GM12878 (cell line): ENCODE data around the gene CDCA3. TPM values are rescaled to one million over a fixed set of nuclear protein-coding genes. Genes with fewer than 3 reads are reported as not detected.

Source experiments
- ATAC-seq: fragments of 200-7000 bp; cut with Tn5 transposase; 3 replicates; pipeline ENCODE4 v1.9.1; 2020; ENCODE audit warnings: mild to moderate bottlenecking, moderate library complexity
- BruUV-seq: library from RNA; stranded (reverse); fragments of 400-500 nt; replicated peaks from 2 replicates; lab custom pipeline; 2021; lab: Mats Ljungman, UMichigan
- CTCF ChIA-PET: fragments of 300-600 bp; sonication (Branson Sonifier 250); formaldehyde crosslinking; extraction: SDS; loops from one replicate; lab custom pipeline; 2021; ENCODE audit warnings: inconsistent platforms; lab: Yijun Ruan, JAX
- POLR2A ChIA-PET: fragments of 350-600 bp; formaldehyde crosslinking; extraction: SDS; loops from one replicate; lab custom pipeline; 2021; ENCODE audit warnings: inconsistent platforms; lab: Charles Lee
- RAD21 ChIA-PET: fragments of 300-600 bp; sonication (Branson Sonifier 250); formaldehyde crosslinking; loops from one replicate; lab custom pipeline; 2023; ENCODE audit warnings: antibody characterized with exemption; ENCODE audit not compliant: unreplicated experiment; lab: Charles Lee
- SMC1A ChIA-PET: fragments of 300-600 bp; sonication (Branson Sonifier 250); formaldehyde crosslinking; loops from one replicate; lab custom pipeline; 2023; ENCODE audit not compliant: unreplicated experiment, uncharacterized antibody; lab: Charles Lee
- DNase-seq: peaks from one replicate; pipeline ENCODE4 v3.0.0-alpha.2; 2011; ENCODE audit warnings: low read depth, low spot score
- FAIRE-seq: peaks from 3 replicates; lab custom pipeline; 2011; peaks lifted over from hg19 to GRCh38; lab: Jason Lieb, UNC
- H2AFZ ChIP-seq: 2 replicates; pipeline ENCODE4 v1.6.0; 2011; ENCODE audit warnings: low read depth, low read length, control low read depth; ENCODE audit not compliant: control insufficient read depth
- H3K27ac ChIP-seq: 2 replicates; pipeline ENCODE4 v1.5.1; 2011; ENCODE audit warnings: control low read depth; ENCODE audit not compliant: control insufficient read depth, insufficient read depth
- H3K27me3 ChIP-seq, 2 experiments: replicated peaks in 1 of 2; 2 replicates each; pipeline versions ENCODE4 v1.6.0 to v1.6.1; 2011; ENCODE audit warnings: low read length in 1 of 2; ENCODE audit not compliant: control insufficient read depth in 2 of 2, insufficient read depth in 2 of 2
- H3K36me3 ChIP-seq, 2 experiments: 2 replicates each; pipeline ENCODE4 v1.5.1; 2011; ENCODE audit warnings: low read length in 1 of 2; ENCODE audit not compliant: control insufficient read depth in 2 of 2, insufficient read depth in 2 of 2
- H3K4me1 ChIP-seq: 2 replicates; pipeline ENCODE4 v1.6.1; 2011; ENCODE audit warnings: mild to moderate bottlenecking, low read length, moderate library complexity, mixed read lengths; ENCODE audit not compliant: control insufficient read depth, insufficient read depth
- H3K4me2 ChIP-seq: 2 replicates; pipeline ENCODE4 v1.6.0; 2011; ENCODE audit warnings: control low read depth; ENCODE audit not compliant: control insufficient read depth, insufficient read depth
- H3K4me3 ChIP-seq: fragments of 200-600 bp; sonication (generic); 2 replicates; pipeline ENCODE4 v1.5.1; 2016
- H3K79me2 ChIP-seq: 2 replicates; pipeline ENCODE4 v1.6.0; 2011; ENCODE audit warnings: low read length; ENCODE audit not compliant: control insufficient read depth, insufficient read depth
- H3K9ac ChIP-seq: 2 replicates; pipeline ENCODE4 v1.8.0; 2011; ENCODE audit warnings: low read length, control low read depth, mixed read lengths; ENCODE audit not compliant: control insufficient read depth, insufficient read depth
- H3K9me3 ChIP-seq: replicated peaks from 3 replicates; pipeline ENCODE4 v1.5.1; 2011; ENCODE audit warnings: mild to moderate bottlenecking, low read length; ENCODE audit not compliant: control insufficient read depth, insufficient read depth
- H4K20me1 ChIP-seq: 2 replicates; pipeline ENCODE4 v1.6.0; 2011; ENCODE audit not compliant: control insufficient read depth, insufficient read depth
- CHD1 ChIP-seq: IDR thresholded peaks from 2 replicates; pipeline ENCODE4 v1.6.1; 2012; ENCODE audit warnings: low read depth, low read length, improper control_type of control experiment
- CTCF ChIP-seq, 3 experiments: IDR thresholded peaks in 2 of 3; conservative IDR thresholded peaks in 1 of 3; 2 replicates each; pipeline ENCODE4 v1.5.1; 2011; ENCODE audit warnings: low read depth in 3 of 3, low read length in 3 of 3, mild to moderate bottlenecking in 3 of 3, control low read depth in 2 of 3, moderate library complexity in 2 of 3, inconsistent platforms in 1 of 3, mixed read lengths in 1 of 3; ENCODE audit not compliant: control insufficient read depth in 2 of 3, insufficient read depth in 1 of 3; ENCODE audit errors: extremely low read depth in 1 of 3
- DPF2 ChIP-seq: fragments of 450-650 bp; IDR thresholded peaks from 2 replicates; pipeline ENCODE4 v1.6.1; 2017; ENCODE audit warnings: mild to moderate bottlenecking
- FOXK2 ChIP-seq: fragments of 450-650 bp; IDR thresholded peaks from 2 replicates; pipeline ENCODE4 v1.6.1; 2017; ENCODE audit warnings: mild to moderate bottlenecking, moderate library complexity
- HDGF ChIP-seq: fragments of 450-650 bp; IDR thresholded peaks from 2 replicates; pipeline ENCODE4 v1.6.1; 2016; ENCODE audit warnings: antibody characterized with exemption
- IRF4 ChIP-seq: IDR thresholded peaks from 2 replicates; pipeline ENCODE4 v1.6.1; 2011; ENCODE audit warnings: low read depth, low read length
- MAX ChIP-seq: IDR thresholded peaks from 2 replicates; pipeline ENCODE4 v1.6.1; 2012; ENCODE audit warnings: low read depth, low read length, improper control_type of control experiment
- MTA2 ChIP-seq: fragments of 450-650 bp; IDR thresholded peaks from 2 replicates; pipeline ENCODE4 v1.6.1; 2016; ENCODE audit warnings: low read depth, mild to moderate bottlenecking, moderate library complexity
- MYC ChIP-seq: IDR thresholded peaks from 2 replicates; pipeline ENCODE4 v1.6.1; 2011; ENCODE audit warnings: mild to moderate bottlenecking, low read length, moderate library complexity, inconsistent platforms; ENCODE audit not compliant: insufficient read depth, insufficient replicate concordance, insufficient read length, severe bottlenecking
- PAX5 ChIP-seq: IDR thresholded peaks from 2 replicates; pipeline ENCODE4 v1.6.1; 2011; ENCODE audit warnings: low read depth, low read length, borderline replicate concordance
- PAX8 ChIP-seq: fragments of 450-650 bp; IDR thresholded peaks from 2 replicates; pipeline ENCODE4 v1.6.1; 2017; ENCODE audit warnings: mild to moderate bottlenecking, moderate library complexity
- POLR2AphosphoS5 ChIP-seq: IDR thresholded peaks from 2 replicates; pipeline ENCODE4 v1.6.1; 2011; ENCODE audit warnings: mild to moderate bottlenecking, low read length, inconsistent platforms
- SMARCA5 ChIP-seq: fragments of 450-650 bp; IDR thresholded peaks from 2 replicates; pipeline ENCODE4 v1.6.1; 2017; ENCODE audit warnings: mild to moderate bottlenecking
- SRF ChIP-seq, 2 experiments: IDR thresholded peaks; 2 replicates each; pipeline ENCODE4 v1.6.1; 2011; ENCODE audit warnings: low read depth in 2 of 2, low read length in 2 of 2, mild to moderate bottlenecking in 1 of 2, moderate library complexity in 1 of 2
- STAT1 ChIP-seq: fragments of 450-650 bp; conservative IDR thresholded peaks from 2 replicates; pipeline ENCODE4 v1.6.1; 2014; ENCODE audit warnings: antibody characterized with exemption, mild to moderate bottlenecking
- WRNIP1 ChIP-seq: IDR thresholded peaks from 2 replicates; pipeline ENCODE4 v1.6.1; 2011; ENCODE audit warnings: low read depth, low read length, improper control_type of control experiment, borderline replicate concordance
- ZNF207 ChIP-seq: fragments of 450-650 bp; IDR thresholded peaks from 2 replicates; pipeline ENCODE4 v1.6.1; 2014; ENCODE audit warnings: antibody characterized with exemption, mild to moderate bottlenecking, borderline replicate concordance
- ZNF217 ChIP-seq: fragments of 450-650 bp; IDR thresholded peaks from 2 replicates; pipeline ENCODE4 v1.6.1; 2017; ENCODE audit warnings: antibody characterized with exemption, mild to moderate bottlenecking
- WGBS: methylation state at CpG from one replicate; pipeline ENCODE4 v1.1.6; 2016; ENCODE audit warnings: low lambda C conversion rate; ENCODE audit not compliant: insufficient replicate concordance, insufficient coverage; ENCODE audit errors: missing lambda C conversion rate; 5-methylcytosine and 5-hydroxymethylcytosine counted together
- in situ Hi-C: fragments of 300-500 bp; cut with MboI; formaldehyde crosslinking; loops from 9 replicates; pipeline ENCODE4 v1.14.3; 2018; ENCODE audit warnings: mixed read lengths
- intact Hi-C: fragments of 100-400 bp; cut with micrococcal nuclease; formaldehyde crosslinking; loops from one replicate; pipeline ENCODE4 v1.14.2; 2022; ENCODE audit not compliant: unreplicated experiment
- polyA plus RNA-seq, 11 experiments: library from polyadenylated mRNA; depleted of rRNA in 4 of 11; unstranded in 6 of 11; stranded (reverse) in 5 of 11; fragments of >200 nt; fragmentation: Nextera tagmentation in 4 of 11; fragmentation: Illumina TruSeq in 1 of 11; extraction: Ambion mirVana in 4 of 11; extraction: Trizol in 1 of 11; gene quantifications; 1 replicate in 1 of 11; 2 replicates in 10 of 11; pipeline versions ENCODE4 v1.2.1 to v1.2.3, GENCODE V29; 2011 to 2016; ENCODE audit warnings: inconsistent platforms in 2 of 11, missing spikeins in 2 of 11, low read depth in 1 of 11
- total RNA-seq, 4 experiments: library from RNA; depleted of rRNA in 3 of 4; stranded (reverse); fragments of >200 nt in 3 of 4; fragmentation: Illumina TruSeq in 1 of 4; extraction: Trizol in 1 of 4; gene quantifications; 2 replicates each; pipeline versions ENCODE4 v1.2.1 to v1.2.3, GENCODE V29; 2013 to 2021
- TF ChIP-seq, protein P1 (sequence below): fragments of 450-650 bp; IDR thresholded peaks from 2 replicates; pipeline ENCODE4 v1.6.1; 2017; ENCODE audit warnings: low read depth, mild to moderate bottlenecking, moderate library complexity
- TF ChIP-seq, protein P2 (sequence below): fragments of 450-650 bp; IDR thresholded peaks from 2 replicates; pipeline ENCODE4 v1.6.1; 2017; ENCODE audit warnings: mild to moderate bottlenecking

Gene CDCA3
- total and polyA plus RNA-seq, 10 of the 15 experiments (the other 5 are each of a cell fraction or from before 2014, with no cell fraction given) = 34.5 to 148 (median 97.4) TPM

DNA sequence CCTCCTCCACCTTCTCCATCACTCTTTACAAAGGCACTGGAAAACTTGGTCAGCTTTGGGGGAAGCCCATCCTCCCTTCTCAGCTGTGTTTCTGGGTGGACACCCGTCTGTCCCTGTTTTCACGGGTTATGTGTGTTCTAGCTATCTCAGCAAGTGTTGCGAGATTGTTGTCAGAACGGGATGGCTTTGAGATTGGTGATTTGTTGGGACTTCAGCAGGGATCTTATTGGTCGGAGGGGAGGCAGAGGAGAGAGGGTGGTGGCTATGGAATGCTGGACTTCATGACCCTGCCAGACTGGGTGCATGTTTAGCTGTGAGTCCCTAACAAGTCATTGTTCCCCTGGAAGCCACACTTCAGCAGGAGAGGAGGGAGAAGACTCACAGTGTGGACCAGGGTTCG lies 3.0 kb upstream of the CDCA3 start:
- Histone ChIP-seq H3K27ac (no peak overlapping the region), H2AFZ (no peak overlapping the region), H3K9ac (no peak overlapping the region), H4K20me1 (no peaks in the 10 kb centered on the region), H3K79me2 (peaks cover 38% of the 10 kb centered on the region), H3K4me3 (no peak overlapping the region), H3K9me3 (no peaks in the 10 kb centered on the region), H3K4me1 (peaks cover 20% of the 10 kb centered on the region), H3K36me3 (peaks cover 24 to 32% of the 10 kb centered on the region in 2 experiments), H3K4me2 (no peak overlapping the region), H3K27me3 (no peaks in the 10 kb centered on the region)
- ATAC-seq = no peak
- in situ Hi-C loops (no loop called here), intact Hi-C loops (loop anchor here (5.0 kb wide), 1 partner anchor 167 kb away; the partner anchor contains the start of gene ZNF384)
- SMC1A ChIA-PET = interaction anchor here (1.5 to 4.8 kb wide), 3 partner anchors 13 to 38 kb away, joined by 4 to 42 read pairs (median 26); partner anchors contain the start of genes SPSB2 and TPI1
- RAD21 ChIA-PET = interaction anchor here (4.3 to 5.6 kb wide), 2 partner anchors 14 to 19 kb away, joined by 41 to 42 read pairs; partner anchors contain the start of genes SPSB2 and TPI1
- POLR2A ChIA-PET = interaction anchor here (5.0 to 8.9 kb wide), 2 partner anchors 13 to 18 kb away, joined by 52 to 84 read pairs; partner anchors contain the start of genes SPSB2 and TPI1
- no peak for DNase-seq
- FAIRE-seq = no peak
- TF ChIP-seq, protein P1, sequence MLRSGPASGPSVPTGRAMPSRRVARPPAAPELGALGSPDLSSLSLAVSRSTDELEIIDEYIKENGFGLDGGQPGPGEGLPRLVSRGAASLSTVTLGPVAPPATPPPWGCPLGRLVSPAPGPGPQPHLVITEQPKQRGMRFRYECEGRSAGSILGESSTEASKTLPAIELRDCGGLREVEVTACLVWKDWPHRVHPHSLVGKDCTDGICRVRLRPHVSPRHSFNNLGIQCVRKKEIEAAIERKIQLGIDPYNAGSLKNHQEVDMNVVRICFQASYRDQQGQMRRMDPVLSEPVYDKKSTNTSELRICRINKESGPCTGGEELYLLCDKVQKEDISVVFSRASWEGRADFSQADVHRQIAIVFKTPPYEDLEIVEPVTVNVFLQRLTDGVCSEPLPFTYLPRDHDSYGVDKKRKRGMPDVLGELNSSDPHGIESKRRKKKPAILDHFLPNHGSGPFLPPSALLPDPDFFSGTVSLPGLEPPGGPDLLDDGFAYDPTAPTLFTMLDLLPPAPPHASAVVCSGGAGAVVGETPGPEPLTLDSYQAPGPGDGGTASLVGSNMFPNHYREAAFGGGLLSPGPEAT = no peak
- TF ChIP-seq PAX5 = no peak
- TF ChIP-seq SMARCA5 = no peak
- TF ChIP-seq, protein P2, sequence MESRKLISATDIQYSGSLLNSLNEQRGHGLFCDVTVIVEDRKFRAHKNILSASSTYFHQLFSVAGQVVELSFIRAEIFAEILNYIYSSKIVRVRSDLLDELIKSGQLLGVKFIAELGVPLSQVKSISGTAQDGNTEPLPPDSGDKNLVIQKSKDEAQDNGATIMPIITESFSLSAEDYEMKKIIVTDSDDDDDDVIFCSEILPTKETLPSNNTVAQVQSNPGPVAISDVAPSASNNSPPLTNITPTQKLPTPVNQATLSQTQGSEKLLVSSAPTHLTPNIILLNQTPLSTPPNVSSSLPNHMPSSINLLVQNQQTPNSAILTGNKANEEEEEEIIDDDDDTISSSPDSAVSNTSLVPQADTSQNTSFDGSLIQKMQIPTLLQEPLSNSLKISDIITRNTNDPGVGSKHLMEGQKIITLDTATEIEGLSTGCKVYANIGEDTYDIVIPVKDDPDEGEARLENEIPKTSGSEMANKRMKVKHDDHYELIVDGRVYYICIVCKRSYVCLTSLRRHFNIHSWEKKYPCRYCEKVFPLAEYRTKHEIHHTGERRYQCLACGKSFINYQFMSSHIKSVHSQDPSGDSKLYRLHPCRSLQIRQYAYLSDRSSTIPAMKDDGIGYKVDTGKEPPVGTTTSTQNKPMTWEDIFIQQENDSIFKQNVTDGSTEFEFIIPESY = no peak
- TF ChIP-seq DPF2 = no peak
- TF ChIP-seq STAT1 = no peak
- no peak for TF ChIP-seq IRF4
- no peak for TF ChIP-seq CTCF (IDR thresholded peaks at IDR 0.05 in 2 of 3, conservative IDR thresholded peaks at IDR 0.05 in 1 of 3; ENCODE audit: control insufficient read depth in 2 of 3, extremely low read depth in 1 of 3, insufficient read depth in 1 of 3, low read depth in 3 of 3, low read length in 3 of 3)
- no peak for TF ChIP-seq PAX8
- no peak for TF ChIP-seq POLR2AphosphoS5
- no peak for TF ChIP-seq MAX
- TF ChIP-seq FOXK2 = no peak
- TF ChIP-seq CHD1 = no peak
- no peak for TF ChIP-seq MTA2
- TF ChIP-seq SRF (IDR thresholded peaks at IDR 0.05; ENCODE audit: low read depth in 2 of 2, low read length in 2 of 2) = no peak
- TF ChIP-seq WRNIP1 = no peak
- TF ChIP-seq MYC = no peak
- TF ChIP-seq ZNF207 = no peak
- TF ChIP-seq HDGF = no peak
- TF ChIP-seq ZNF217 = no peak
- WGBS = 77% methylated on average over 6 of the region's 6 CpGs
- BruUV-seq = no TSS peak
- CTCF ChIA-PET = interaction anchor here (3.4 to 9.9 kb wide), 3 partner anchors 15 to 37 kb away, joined by 22 to 173 read pairs (median 72); partner anchors contain the start of genes SPSB2 and TPI1
